ENCODE measurements around the gene GPD1.

GPD1 gene

GRCh38 chr12:50102646-50103309, 1.0 kb upstream of the GPD1 start:
- no peak for DNase-seq

DNA sequence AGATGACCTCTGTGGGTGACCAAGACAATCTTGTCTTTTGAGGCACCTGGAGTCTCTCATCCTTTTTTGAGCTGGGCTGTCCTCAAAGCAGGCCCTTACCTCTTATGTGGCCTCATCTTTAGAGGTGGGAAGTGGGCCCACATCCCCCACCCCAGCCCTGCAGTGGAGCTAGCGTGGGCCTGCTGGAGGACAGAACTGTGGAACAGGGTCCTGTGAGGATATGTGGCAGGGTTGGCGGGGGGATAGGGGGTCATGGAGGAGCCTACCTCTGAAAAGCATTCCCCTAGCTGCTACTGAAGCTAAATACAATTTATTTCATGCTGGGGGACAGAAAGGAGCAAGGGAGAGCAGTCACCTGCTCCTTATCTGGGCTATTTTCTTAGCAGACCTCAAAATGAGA, 457 bp upstream of the GPD1 start:
- no peak for DNase-seq

GRCh38 chr12:50104417-50105366, 884 bp downstream of the GPD1 start:
- no peak for DNase-seq

- no peak for DNase-seq
Measured at GRCh38 chr12:50105913-50106450, 2.2 kb downstream of the GPD1 start.

DNA sequence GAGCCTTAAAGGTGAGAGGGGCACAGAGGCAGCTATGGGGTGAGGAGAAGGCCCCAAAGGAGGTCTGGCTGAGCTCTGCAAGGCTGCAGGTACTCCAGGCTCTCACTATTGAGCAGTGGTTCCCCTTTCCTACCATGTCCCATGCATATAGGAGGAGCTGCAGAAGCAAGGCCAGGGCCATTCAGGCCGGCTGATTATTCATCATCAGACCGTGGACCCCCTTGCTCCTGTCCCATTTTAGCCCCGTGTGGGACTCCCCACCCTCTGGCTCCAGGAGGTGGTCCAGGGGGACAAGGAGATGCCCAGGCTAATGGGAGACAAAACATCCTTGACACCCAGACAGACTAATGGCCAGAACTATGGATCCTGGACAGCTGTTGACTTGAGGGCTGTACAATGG, 3.1 kb downstream of the GPD1 start:
- no peak for DNase-seq

DNA sequence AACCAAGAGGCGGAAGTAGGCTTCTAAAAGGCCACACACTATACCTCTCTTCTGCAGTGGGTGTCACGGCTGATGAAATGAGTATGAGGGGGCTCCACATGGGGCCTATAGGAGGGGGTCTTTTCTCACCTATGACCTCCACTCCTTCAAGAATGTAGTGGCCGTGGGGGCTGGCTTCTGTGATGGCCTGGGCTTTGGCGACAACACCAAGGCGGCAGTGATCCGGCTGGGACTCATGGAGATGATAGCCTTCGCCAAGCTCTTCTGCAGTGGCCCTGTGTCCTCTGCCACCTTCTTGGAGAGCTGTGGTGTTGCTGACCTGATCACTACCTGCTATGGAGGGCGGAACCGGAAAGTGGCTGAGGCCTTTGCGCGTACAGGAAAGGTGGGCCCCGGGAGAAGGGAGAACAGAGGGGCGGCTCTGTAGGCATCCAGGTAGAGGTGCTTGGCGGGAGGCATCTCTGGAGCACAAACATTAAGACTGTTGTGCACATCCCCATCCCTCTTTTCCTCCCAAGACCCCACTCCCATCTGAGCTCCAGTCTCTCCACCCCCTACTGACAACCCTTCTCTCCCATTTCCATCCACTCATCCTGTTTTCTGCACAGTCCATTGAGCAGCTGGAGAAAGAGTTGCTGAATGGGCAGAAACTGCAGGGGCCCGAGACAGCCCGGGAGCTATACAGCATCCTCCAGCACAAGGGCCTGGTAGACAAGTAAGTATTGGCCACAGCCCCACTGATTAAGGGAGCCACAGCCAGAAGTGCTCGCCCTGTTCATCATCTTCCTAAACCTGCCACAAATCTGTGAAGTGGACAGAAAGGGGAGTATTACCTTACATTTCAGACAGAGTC, 3.8 kb downstream of the GPD1 start:
- DNase-seq: no peak

DNA sequence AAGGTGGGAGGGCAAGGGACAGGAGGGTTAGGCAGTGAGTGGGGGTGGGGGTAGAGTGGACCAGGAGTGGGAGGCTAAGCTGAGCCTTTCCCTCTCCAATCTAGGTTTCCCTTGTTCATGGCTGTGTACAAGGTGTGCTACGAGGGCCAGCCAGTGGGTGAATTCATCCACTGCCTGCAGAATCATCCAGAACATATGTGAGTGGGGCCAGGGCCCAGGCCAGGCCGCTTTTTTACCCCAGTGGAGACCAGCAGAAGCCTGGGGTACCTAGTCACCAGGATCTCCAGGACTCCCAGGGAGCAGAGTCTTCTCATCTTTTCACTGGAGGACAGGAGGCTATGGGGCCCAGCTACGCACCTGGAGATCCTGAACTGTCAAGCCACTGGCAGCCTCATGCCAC, 5.5 kb downstream of the GPD1 start:
- no peak for DNase-seq

DNA sequence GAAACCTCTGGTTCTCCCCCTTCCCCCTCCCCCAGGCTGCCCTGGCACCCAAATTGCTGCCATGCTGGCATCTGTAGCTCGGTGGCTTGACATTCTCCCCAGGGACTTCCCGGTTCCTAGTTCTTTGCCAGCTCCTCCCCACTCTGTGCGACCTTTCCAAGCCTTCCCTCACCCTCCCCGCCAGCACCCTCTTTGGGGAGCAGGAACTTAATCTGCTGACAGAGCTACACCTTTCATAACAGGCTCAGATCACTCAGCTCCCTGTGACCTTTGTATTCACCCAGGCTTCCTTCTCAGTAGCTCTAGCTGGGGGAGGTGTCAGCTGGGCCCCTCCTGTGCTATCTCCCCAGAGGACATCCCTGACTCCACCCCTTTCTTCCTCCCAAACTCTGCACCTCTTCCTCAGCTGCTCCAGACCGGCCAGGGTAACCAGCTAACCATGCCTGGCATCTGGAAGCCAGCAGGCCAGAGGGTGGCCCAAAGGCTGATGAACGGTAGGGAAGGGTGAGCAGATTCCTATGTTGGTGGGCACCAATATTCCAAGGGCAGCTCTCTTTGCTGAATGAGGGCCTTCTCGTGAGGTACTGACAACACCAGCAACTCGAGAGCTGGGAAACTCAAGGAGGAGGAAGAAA, 6.4 kb downstream of the GPD1 start:
- no peak for DNase-seq

DNA sequence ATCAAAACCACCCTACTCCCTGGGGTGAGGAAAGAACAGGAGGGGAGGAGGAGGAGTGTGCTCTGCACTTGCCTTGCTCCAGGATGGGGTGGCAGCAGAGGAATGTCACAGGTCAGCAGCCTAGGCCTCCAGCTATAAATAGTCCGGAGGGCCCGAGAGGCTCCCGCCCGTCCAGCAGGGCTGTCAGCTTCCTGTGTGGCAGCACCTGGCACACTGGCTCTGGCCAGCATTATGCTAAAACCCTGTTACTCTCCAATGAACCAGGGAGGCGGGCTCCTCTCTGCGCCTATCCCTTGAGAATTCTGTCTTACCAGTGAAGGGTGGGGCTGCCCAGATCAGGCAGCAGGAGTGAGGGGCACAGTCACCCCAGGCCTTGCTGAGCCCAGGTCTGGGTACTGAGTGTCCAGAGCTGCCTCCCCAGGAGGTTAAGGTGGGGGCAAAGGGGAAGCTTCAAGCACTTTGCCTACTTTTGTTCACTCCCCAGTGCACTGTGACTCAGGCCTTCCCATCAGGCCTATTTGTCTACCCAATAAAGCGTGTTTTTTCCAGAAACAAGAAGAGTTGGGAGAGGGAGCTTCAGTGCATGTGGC, 7.0 kb downstream of the GPD1 start:
- no peak for DNase-seq

GRCh38 chr12:50111395-50111692, 7.5 kb downstream of the GPD1 start:
- no peak for DNase-seq

DNA sequence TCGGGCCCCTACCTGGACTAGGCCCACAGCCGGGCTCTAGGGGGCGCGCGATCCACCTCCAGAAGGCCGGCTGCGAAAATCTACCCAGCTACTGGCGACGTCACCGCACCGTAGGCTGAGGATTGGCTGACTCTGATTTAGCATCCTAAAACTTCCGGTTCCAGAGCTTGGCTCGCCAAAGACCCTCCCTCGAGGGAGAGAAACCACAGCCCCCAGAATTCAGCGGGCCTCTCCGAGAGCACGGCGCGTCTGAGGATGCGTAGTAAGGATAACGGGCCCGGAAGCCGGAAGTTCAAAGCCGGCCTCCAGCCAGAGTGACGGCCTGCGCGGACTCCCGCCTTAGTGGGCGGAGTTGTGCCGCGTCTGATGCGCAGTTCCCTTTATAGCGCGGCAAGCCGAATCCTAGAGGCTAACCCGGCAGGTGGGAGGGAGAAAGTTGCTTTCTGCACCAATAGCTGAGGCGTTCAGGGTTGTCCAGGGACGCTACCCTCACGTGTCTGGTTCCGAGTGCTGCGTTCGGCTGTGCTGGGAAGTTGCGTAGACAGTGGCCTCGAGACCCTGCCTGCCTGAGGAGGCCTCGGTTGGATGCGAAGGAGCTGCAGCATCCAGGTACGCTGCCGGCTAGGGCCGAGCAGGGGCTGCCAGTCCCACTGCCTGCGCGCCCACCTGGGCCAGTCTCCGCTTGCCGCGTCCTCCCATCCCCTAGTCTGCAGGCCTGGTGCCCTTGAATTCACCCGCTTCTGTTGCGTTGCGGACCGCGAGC, 8.1 kb downstream of the GPD1 start, which contains the start of gene COX14:
COX14 (plus strand) TSS at position 544 of the 763 bp plus-strand sequence. CDS start 7,808 bp downstream, outside the sequence.
- DNase-seq: peak; percentile 100

GRCh38 chr12:50112456-50113218, 8.8 kb downstream of the GPD1 start:
- DNase-seq: no peak

- no peak for DNase-seq
Measured at GRCh38 chr12:50117057-50117622, 13.3 kb downstream of the GPD1 start.

DNA sequence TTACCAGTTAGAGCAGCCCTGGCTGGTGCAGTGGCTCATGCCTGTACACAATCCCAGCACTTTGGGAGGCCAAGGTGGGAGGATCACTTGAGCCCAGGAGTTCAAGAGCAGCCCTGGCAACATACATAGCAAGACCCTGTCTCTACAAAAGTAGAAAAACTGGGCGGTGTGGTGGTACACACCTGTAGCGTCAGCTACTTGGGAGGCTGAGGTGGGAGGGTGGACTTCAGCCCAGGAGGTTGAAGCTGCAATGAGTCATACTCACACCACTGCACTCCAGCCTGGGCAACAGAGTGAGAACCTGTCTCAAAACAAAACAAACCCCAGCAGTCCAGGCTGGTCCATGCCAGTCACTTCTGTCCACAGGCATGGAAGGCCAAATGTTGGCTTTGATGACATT, 15.6 kb downstream of the GPD1 start:
- DNase-seq: no peak

DNA sequence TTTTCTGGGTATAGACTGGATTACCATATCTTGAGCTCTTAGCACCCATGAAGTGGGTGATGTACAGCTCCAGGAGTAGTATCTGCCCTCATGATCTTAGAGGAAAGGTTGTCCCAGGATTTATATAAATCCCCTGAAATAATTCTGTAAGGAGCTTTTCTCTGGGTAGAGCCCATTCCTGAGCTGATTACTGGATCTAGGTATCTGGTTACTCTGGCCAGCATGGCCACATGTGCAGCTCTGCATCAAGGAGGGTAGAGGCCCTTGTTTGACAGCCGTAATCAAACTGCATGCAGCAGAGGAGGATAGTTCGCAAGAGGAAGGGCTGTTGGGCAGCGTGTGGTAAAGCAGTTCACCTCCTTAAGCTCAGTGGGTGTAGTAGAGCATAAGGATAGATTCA, 16.7 kb downstream of the GPD1 start:
- DNase-seq: no peak

GRCh38 chr12:50120953-50121352, 17.1 kb downstream of the GPD1 start:
- DNase-seq: no peak

DNA sequence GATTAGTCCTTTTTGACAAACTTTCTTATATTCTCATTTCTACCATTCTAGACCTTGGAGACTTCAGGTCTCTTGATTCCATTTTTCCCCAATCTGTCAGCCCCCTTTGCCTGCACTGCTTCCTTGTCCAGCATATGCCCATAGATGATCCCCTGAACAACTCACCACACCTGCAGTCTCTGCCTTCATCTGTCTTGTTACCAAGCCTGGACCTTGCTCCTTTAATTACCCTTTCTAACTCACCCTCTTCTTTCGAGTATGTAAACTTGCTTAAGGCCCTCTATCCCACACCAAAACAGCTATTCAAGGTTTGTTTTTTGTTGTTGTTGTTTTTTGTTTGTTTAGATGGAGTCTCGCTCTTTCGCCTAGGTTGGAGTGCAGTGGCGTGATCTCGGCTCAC, 17.8 kb downstream of the GPD1 start:
- DNase-seq: no peak

DNA sequence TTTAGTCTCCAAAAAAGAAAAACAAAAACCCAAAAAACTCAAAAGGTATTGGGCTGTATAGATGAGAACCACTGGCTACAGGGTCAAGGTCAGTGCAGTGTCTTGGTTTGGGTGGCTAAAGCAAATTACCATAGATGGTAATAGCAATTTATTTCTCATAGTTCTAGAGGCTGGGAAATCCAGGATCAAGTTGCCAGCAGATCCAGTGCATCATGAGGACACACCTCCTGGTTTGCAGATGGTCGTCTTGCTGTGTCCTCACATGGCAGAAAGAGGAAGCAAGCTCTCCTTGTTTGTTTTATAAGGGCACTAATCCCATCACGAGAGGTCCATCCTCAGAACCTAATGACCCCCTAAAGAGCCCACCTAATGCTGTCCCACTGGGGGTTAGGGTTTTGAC, 19.4 kb downstream of the GPD1 start:
- DNase-seq: no peak

GRCh38 chr12:50127546-50127945, 23.7 kb downstream of the GPD1 start:
- no peak for DNase-seq

GRCh38 chr12:50129290-50129689, 25.5 kb downstream of the GPD1 start:
- no peak for DNase-seq

All from CD4-positive, alpha-beta T cell treated with Interleukin-17A for 1 hour (primary cell).